ENCODE results near the gene PSEN1.

DNA sequence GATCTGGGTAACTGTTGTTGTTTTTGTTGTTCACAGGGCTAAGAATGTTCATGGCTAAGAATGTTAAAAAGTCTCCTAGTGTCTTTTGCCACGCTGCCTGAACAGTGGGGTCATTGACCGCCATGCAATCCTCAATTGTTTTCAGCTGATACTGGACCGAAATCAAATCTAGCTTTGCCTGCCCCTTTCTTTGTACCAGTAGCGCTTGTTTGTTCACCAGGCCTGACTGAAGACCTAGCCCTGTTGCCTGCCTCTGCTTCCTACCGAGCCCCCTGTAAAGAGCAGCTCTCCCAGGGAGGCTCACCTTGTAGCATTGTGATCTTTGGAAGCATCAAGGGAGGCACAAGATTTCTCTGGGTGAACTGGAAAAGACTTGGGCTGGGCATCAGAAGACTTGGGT, 6.7 kb downstream of the PSEN1 start:
- no peak for TF ChIP-seq POLR2AphosphoS5 (IDR thresholded peaks at IDR 0.05; ENCODE audit: low read depth, low read length)
- no peak for TF ChIP-seq POLR2A (IDR thresholded peaks at IDR 0.05; ENCODE audit: low read depth, low read length)
- no peak for TF ChIP-seq TAF1 (IDR thresholded peaks at IDR 0.05; ENCODE audit: low read depth, low read length)
- TF ChIP-seq SPI1 (IDR thresholded peaks at IDR 0.05; ENCODE audit: low read depth, low read length), result no peak

Measured in GM12891 (cell line).